K562 (cell line): ENCODE results near the gene C2. TPM values are rescaled to one million over a fixed set of nuclear protein-coding genes. Genes with fewer than 3 reads are reported as not detected.

Experiments
- BRD9 ChIP-seq: fragments of 450-650 bp; IDR thresholded peaks from 2 replicates; pipeline ENCODE4 v1.6.1; 2018; ENCODE audit warnings: low read depth; ENCODE audit not compliant: partially characterized antibody
- HNRNPH1 ChIP-seq: fragments of 200-400 bp; formaldehyde crosslinking; optimal IDR thresholded peaks from 2 replicates; pipeline ENCODE3; 2017; ENCODE audit warnings: low read depth, mild to moderate bottlenecking, low read length, moderate library complexity
- HNRNPLL ChIP-seq: fragments of 200-400 bp; formaldehyde crosslinking; IDR thresholded peaks from 2 replicates; pipeline ENCODE4 v1.6.1; 2017; ENCODE audit warnings: low read length, low read depth, mild to moderate bottlenecking; ENCODE audit not compliant: poor library complexity, severe bottlenecking
- IRF9 ChIP-seq: fragments of 450-650 bp; IDR thresholded peaks from 2 replicates; pipeline ENCODE4 v1.6.1; 2016; ENCODE audit warnings: missing biosample characterization, missing genetic modification characterization
- NFXL1 ChIP-seq: fragments of 450-650 bp; formaldehyde crosslinking; IDR thresholded peaks from 2 replicates; pipeline ENCODE4 v1.4.0; 2021; ENCODE audit warnings: mild to moderate bottlenecking
- NUFIP1 ChIP-seq: fragments of 450-650 bp; IDR thresholded peaks from 2 replicates; pipeline ENCODE4 v1.6.1; 2018; ENCODE audit not compliant: partially characterized antibody
- POLR2A ChIP-seq: fragments of 450-650 bp; conservative IDR thresholded peaks from 2 replicates; pipeline ENCODE4 v1.6.1; 2016
- PRDM10 ChIP-seq: fragments of 450-650 bp; IDR thresholded peaks from 2 replicates; pipeline ENCODE4 v1.6.1; 2018; ENCODE audit not compliant: partially characterized antibody
- SNRNP70 ChIP-seq: fragments of 200-400 bp; formaldehyde crosslinking; optimal IDR thresholded peaks from 2 replicates; pipeline ENCODE3; 2017; ENCODE audit warnings: low read depth, low read length
- USF1 ChIP-seq: sonication (generic); formaldehyde crosslinking; IDR thresholded peaks from 2 replicates; pipeline ENCODE4 v1.9.0; 2022; ENCODE audit warnings: mild to moderate bottlenecking, missing genetic modification reagents
- ZBTB26 ChIP-seq: fragments of 450-650 bp; formaldehyde crosslinking; IDR thresholded peaks from 2 replicates; pipeline ENCODE4 v1.4.0; 2022; ENCODE audit warnings: missing genetic modification characterization
- ZBTB43 ChIP-seq: sonication (generic); formaldehyde crosslinking; IDR thresholded peaks from 2 replicates; pipeline ENCODE4 v1.8.0; 2023; ENCODE audit warnings: mild to moderate bottlenecking, missing genetic modification reagents
- ZC3H4 ChIP-seq: sonication (generic); formaldehyde crosslinking; IDR thresholded peaks from 2 replicates; pipeline ENCODE4 v1.9.0; 2021; ENCODE audit warnings: missing genetic modification reagents, borderline replicate concordance
- ZNF197 ChIP-seq: fragments of 200-800 bp; sonication (Bioruptor generic); IDR thresholded peaks from 2 replicates; pipeline ENCODE4 v1.6.1; 2016; ENCODE audit warnings: low read depth, missing genetic modification characterization, missing compliant biosample characterization
- ZNF780A ChIP-seq: fragments of 250-450 bp; sonication (Bioruptor Pico); IDR thresholded peaks from 2 replicates; pipeline ENCODE4 v1.5.0; 2021; ENCODE audit warnings: mild to moderate bottlenecking
- polyA plus RNA-seq, 8 experiments: library from polyadenylated mRNA; depleted of rRNA in 4 of 8; stranded (reverse) in 5 of 8; unstranded in 3 of 8; fragments of >200 nt; fragmentation: Nextera tagmentation in 2 of 8; fragmentation: Illumina TruSeq in 1 of 8; extraction: Ambion mirVana in 2 of 8; extraction: Trizol in 1 of 8; gene quantifications; 2 replicates each; pipeline versions ENCODE4 v1.2.1 to v1.2.3, GENCODE V29; 2011 to 2014; ENCODE audit warnings: inconsistent platforms in 1 of 8, missing spikeins in 1 of 8
- total RNA-seq, 7 experiments: library from RNA; depleted of rRNA in 6 of 7; stranded (reverse); fragments of >200 nt in 6 of 7; fragmentation: Illumina TruSeq in 2 of 7; extraction: Trizol in 2 of 7; gene quantifications; 2 replicates each; pipeline versions ENCODE4 v1.2.1 to v1.2.3, GENCODE V29; 2011 to 2021; ENCODE audit warnings: low replicate concordance in 1 of 7

Gene C2
- total and polyA plus RNA-seq, 9 of the 15 experiments (the other 6 are each of a cell fraction or from before 2014, with no cell fraction given), result 0.05 to 1.1 (median 0.39) TPM; not detected in 1

- TF ChIP-seq ZC3H4 (CRISPR knock-in tag) (no peak), NFXL1 (CRISPR knock-in tag) (no peak), SNRNP70 (no peak), HNRNPH1 (no peak), POLR2A (peak; percentile 82), ZBTB43 (CRISPR knock-in tag) (no peak), ZNF780A (CRISPR knock-in tag) (no peak), BRD9 (no peak), ZNF197 (CRISPR knock-in tag) (no peak; the same call in 1 of the 2 replicates), ZBTB26 (CRISPR knock-in tag) (no peak; the same call in 1 of the 2 replicates), USF1 (CRISPR knock-in tag) (peak; percentile 67), IRF9 (tag) (peak; percentile 99; the same call in 1 of the 2 replicates), PRDM10 (peak; percentile 84), NUFIP1 (no peak), HNRNPLL (peak; percentile 72)
- TF ChIP-seq, all 486 proteins: peak for 228
Measured at GRCh38 chr6:31971993-31972708, 44.6 kb downstream of the C2 start, which contains the start of gene DXO (continued).
